ENCODE measurements around the gene ST7. TPM values are rescaled to one million over a fixed set of nuclear protein-coding genes. Genes with fewer than 3 reads are reported as not detected.

Gene ST7
- total and polyA plus RNA-seq, 5 donors from 2014 or later, result 7.3 to 15.5 (median 9.9) TPM

- H3K27me3 ChIP-seq (ENCODE audit: control insufficient read depth, insufficient read depth, low read length), result no peaks in the 10 kb centered on the region
- ATAC-seq (ENCODE audit: low read depth in 2 of 2), result no peak
- Mint-ChIP-seq H3K36me3 (peaks cover 4% of the 10 kb centered on the region), H3K4me1 (peaks cover 7 to 17% (median 11%) of the 10 kb centered on the region in 4 donors), H3K27me3 (no peaks in the 10 kb centered on the region), H3K4me3 (no peak overlapping the region), H3K27ac (no peak overlapping the region), H3K9me3 (peaks cover 0 to 3% (median 0%) of the 10 kb centered on the region in 7 donors)
- no peak for DNase-seq
- H3K4me3 ChIP-seq (ENCODE audit: low read depth, low read length), result no peak overlapping the region
- H3K36me3 ChIP-seq (ENCODE audit: control insufficient read depth, insufficient read depth, low read length), result no peaks in the 10 kb centered on the region
- H3K27ac ChIP-seq (ENCODE audit: insufficient read depth, low read length, poor library complexity, severe bottlenecking), result no peak overlapping the region
- no peaks in the 10 kb centered on the region for H3K9me3 ChIP-seq (ENCODE audit: control insufficient read depth in 2 of 2, low read length in 2 of 2)
- H3K4me1 ChIP-seq (ENCODE audit: control insufficient read depth, insufficient read depth, low read length, poor library complexity, severe bottlenecking), result no peaks in the 10 kb centered on the region
Observed at GRCh38 chr7:117076426-117076943, 123.2 kb downstream of the ST7 start.

- Histone ChIP-seq H3K36me3 (ENCODE audit: control insufficient read depth, insufficient read depth, low read length) (no peaks in the 10 kb centered on the region), H3K4me3 (ENCODE audit: low read depth, low read length) (no peak overlapping the region), H3K27me3 (ENCODE audit: control insufficient read depth, insufficient read depth, low read length) (no peaks in the 10 kb centered on the region), H3K27ac (ENCODE audit: insufficient read depth, low read length, poor library complexity, severe bottlenecking) (no peak overlapping the region), H3K9me3 (ENCODE audit: control insufficient read depth in 2 of 2, low read length in 2 of 2) (no peaks in the 10 kb centered on the region), H3K4me1 (ENCODE audit: control insufficient read depth, insufficient read depth, low read length, poor library complexity, severe bottlenecking) (no peaks in the 10 kb centered on the region)
- no peak for DNase-seq
- Mint-ChIP-seq H3K27ac (no peak overlapping the region), H3K9me3 (peaks cover 0 to 3% (median 0%) of the 10 kb centered on the region in 7 donors), H3K4me1 (peaks cover 5 to 11% (median 8%) of the 10 kb centered on the region in 4 donors), H3K27me3 (no peaks in the 10 kb centered on the region), H3K4me3 (no peak overlapping the region), H3K36me3 (peaks cover 4% of the 10 kb centered on the region)
- no peak for ATAC-seq (ENCODE audit: low read depth in 2 of 2)
Observed at GRCh38 chr7:117077658-117078057, 124.4 kb downstream of the ST7 start.

- Mint-ChIP-seq H3K27me3 (no peaks in the 10 kb centered on the region), H3K36me3 (no peaks in the 10 kb centered on the region), H3K4me3 (no peak overlapping the region), H3K9me3 (no peaks in the 10 kb centered on the region), H3K4me1 (peaks cover 5 to 14% (median 10%) of the 10 kb centered on the region in 4 donors), H3K27ac (no peak overlapping the region)
- Histone ChIP-seq H3K27me3 (ENCODE audit: control insufficient read depth, insufficient read depth, low read length) (no peaks in the 10 kb centered on the region), H3K27ac (ENCODE audit: insufficient read depth, low read length, poor library complexity, severe bottlenecking) (no peak overlapping the region), H3K9me3 (ENCODE audit: control insufficient read depth in 2 of 2, low read length in 2 of 2) (no peaks in the 10 kb centered on the region), H3K4me3 (ENCODE audit: low read depth, low read length) (no peak overlapping the region), H3K36me3 (ENCODE audit: control insufficient read depth, insufficient read depth, low read length) (no peaks in the 10 kb centered on the region), H3K4me1 (ENCODE audit: control insufficient read depth, insufficient read depth, low read length, poor library complexity, severe bottlenecking) (peaks cover 8% of the 10 kb centered on the region)
- no peak for ATAC-seq (ENCODE audit: low read depth in 2 of 2)
- DNase-seq, result no peak
Observed at GRCh38 chr7:117082647-117083046, 129.3 kb downstream of the ST7 start.

- Mint-ChIP-seq H3K4me3 (no peak overlapping the region), H3K27me3 (no peaks in the 10 kb centered on the region), H3K4me1 (peaks cover 10 to 19% (median 14%) of the 10 kb centered on the region in 4 donors), H3K36me3 (no peaks in the 10 kb centered on the region), H3K9me3 (no peaks in the 10 kb centered on the region), H3K27ac (no peak overlapping the region)
- H3K36me3 ChIP-seq (ENCODE audit: control insufficient read depth, insufficient read depth, low read length), result no peaks in the 10 kb centered on the region
- no peak overlapping the region for H3K4me3 ChIP-seq (ENCODE audit: low read depth, low read length)
- H3K9me3 ChIP-seq (ENCODE audit: control insufficient read depth in 2 of 2, low read length in 2 of 2), result no peaks in the 10 kb centered on the region
- no peak overlapping the region for H3K27ac ChIP-seq (ENCODE audit: insufficient read depth, low read length, poor library complexity, severe bottlenecking)
- ATAC-seq (ENCODE audit: low read depth in 2 of 2), result no peak
- H3K4me1 ChIP-seq (ENCODE audit: control insufficient read depth, insufficient read depth, low read length, poor library complexity, severe bottlenecking), result peaks cover 14% of the 10 kb centered on the region
- no peaks in the 10 kb centered on the region for H3K27me3 ChIP-seq (ENCODE audit: control insufficient read depth, insufficient read depth, low read length)
- no peak for DNase-seq
Observed at GRCh38 chr7:117083648-117084047, 130.3 kb downstream of the ST7 start.

- H3K4me1 ChIP-seq (ENCODE audit: control insufficient read depth, insufficient read depth, low read length, poor library complexity, severe bottlenecking), result peaks cover 14% of the 10 kb centered on the region
- H3K27me3 ChIP-seq (ENCODE audit: control insufficient read depth, insufficient read depth, low read length), result no peaks in the 10 kb centered on the region
- no peak overlapping the region for H3K27ac Mint-ChIP-seq
- H3K4me1 Mint-ChIP-seq, result peaks cover 10 to 19% (median 14%) of the 10 kb centered on the region in 4 donors
- H3K27me3 Mint-ChIP-seq, result no peaks in the 10 kb centered on the region
- ATAC-seq (ENCODE audit: low read depth in 2 of 2) (no peak), DNase-seq (no peak)
- H3K36me3 Mint-ChIP-seq, result no peaks in the 10 kb centered on the region
- no peaks in the 10 kb centered on the region for H3K36me3 ChIP-seq (ENCODE audit: control insufficient read depth, insufficient read depth, low read length)
- no peak overlapping the region for H3K27ac ChIP-seq (ENCODE audit: insufficient read depth, low read length, poor library complexity, severe bottlenecking)
- H3K4me3 ChIP-seq (ENCODE audit: low read depth, low read length), result no peak overlapping the region
- H3K4me3 Mint-ChIP-seq, result no peak overlapping the region
- H3K9me3 ChIP-seq (ENCODE audit: control insufficient read depth in 2 of 2, low read length in 2 of 2), result no peaks in the 10 kb centered on the region
- H3K9me3 Mint-ChIP-seq, result no peaks in the 10 kb centered on the region
Observed at GRCh38 chr7:117084286-117084685, 131.0 kb downstream of the ST7 start.

GRCh38 chr7:117085275-117085674, 132.0 kb downstream of the ST7 start:
- no peak overlapping the region for H3K4me3 ChIP-seq (ENCODE audit: low read depth, low read length)
- H3K36me3 Mint-ChIP-seq, result no peaks in the 10 kb centered on the region
- H3K9me3 Mint-ChIP-seq, result no peaks in the 10 kb centered on the region
- H3K27ac Mint-ChIP-seq, result no peak overlapping the region
- H3K9me3 ChIP-seq (ENCODE audit: control insufficient read depth in 2 of 2, low read length in 2 of 2), result no peaks in the 10 kb centered on the region
- no peak overlapping the region for H3K4me3 Mint-ChIP-seq
- H3K27me3 ChIP-seq (ENCODE audit: control insufficient read depth, insufficient read depth, low read length), result no peaks in the 10 kb centered on the region
- no peak for DNase-seq
- H3K36me3 ChIP-seq (ENCODE audit: control insufficient read depth, insufficient read depth, low read length), result no peaks in the 10 kb centered on the region
- no peak for ATAC-seq (ENCODE audit: low read depth in 2 of 2)
- peaks cover 10 to 19% (median 14%) of the 10 kb centered on the region in 4 donors for H3K4me1 Mint-ChIP-seq
- H3K4me1 ChIP-seq (ENCODE audit: control insufficient read depth, insufficient read depth, low read length, poor library complexity, severe bottlenecking), result peaks cover 14% of the 10 kb centered on the region
- H3K27me3 Mint-ChIP-seq, result no peaks in the 10 kb centered on the region
- H3K27ac ChIP-seq (ENCODE audit: insufficient read depth, low read length, poor library complexity, severe bottlenecking), result no peak overlapping the region

- no peak overlapping the region for H3K27ac Mint-ChIP-seq
- Histone ChIP-seq H3K27ac (ENCODE audit: insufficient read depth, low read length, poor library complexity, severe bottlenecking) (no peak overlapping the region), H3K4me3 (ENCODE audit: low read depth, low read length) (no peak overlapping the region), H3K4me1 (ENCODE audit: control insufficient read depth, insufficient read depth, low read length, poor library complexity, severe bottlenecking) (peaks cover 14% of the 10 kb centered on the region), H3K9me3 (ENCODE audit: control insufficient read depth in 2 of 2, low read length in 2 of 2) (no peaks in the 10 kb centered on the region), H3K27me3 (ENCODE audit: control insufficient read depth, insufficient read depth, low read length) (no peaks in the 10 kb centered on the region), H3K36me3 (ENCODE audit: control insufficient read depth, insufficient read depth, low read length) (no peaks in the 10 kb centered on the region)
- no peaks in the 10 kb centered on the region for H3K9me3 Mint-ChIP-seq
- H3K36me3 Mint-ChIP-seq, result no peaks in the 10 kb centered on the region
- peaks cover 10 to 19% (median 14%) of the 10 kb centered on the region in 4 donors for H3K4me1 Mint-ChIP-seq
- no peaks in the 10 kb centered on the region for H3K27me3 Mint-ChIP-seq
- ATAC-seq (ENCODE audit: low read depth in 2 of 2), result no peak
- no peak for DNase-seq
- H3K4me3 Mint-ChIP-seq, result no peak overlapping the region
Observed at GRCh38 chr7:117085769-117086463, 132.6 kb downstream of the ST7 start.

GRCh38 chr7:117086788-117087187, 133.5 kb downstream of the ST7 start:
- Histone ChIP-seq H3K4me3 (ENCODE audit: low read depth, low read length) (no peak overlapping the region), H3K27ac (ENCODE audit: insufficient read depth, low read length, poor library complexity, severe bottlenecking) (no peak overlapping the region), H3K9me3 (ENCODE audit: control insufficient read depth in 2 of 2, low read length in 2 of 2) (no peaks in the 10 kb centered on the region), H3K36me3 (ENCODE audit: control insufficient read depth, insufficient read depth, low read length) (no peaks in the 10 kb centered on the region), H3K4me1 (ENCODE audit: control insufficient read depth, insufficient read depth, low read length, poor library complexity, severe bottlenecking) (peaks cover 14% of the 10 kb centered on the region), H3K27me3 (ENCODE audit: control insufficient read depth, insufficient read depth, low read length) (no peaks in the 10 kb centered on the region)
- Mint-ChIP-seq H3K4me1 (peaks cover 10 to 19% (median 14%) of the 10 kb centered on the region in 4 donors), H3K27ac (no peak overlapping the region), H3K27me3 (no peaks in the 10 kb centered on the region), H3K36me3 (no peaks in the 10 kb centered on the region), H3K9me3 (no peaks in the 10 kb centered on the region), H3K4me3 (no peak overlapping the region)
- no peak for DNase-seq
- no peak for ATAC-seq (ENCODE audit: low read depth in 2 of 2)

Data from CD4-positive, CD25-positive, alpha-beta regulatory T cell (primary cell).